ENCODE measurements around the gene EXOC1. TPM values are rescaled to one million over a fixed set of nuclear protein-coding genes. Genes with fewer than 3 reads are reported as not detected.
"Not testable (repeated sequence)": the region's sequence is repeated elsewhere in the genome, so short reads cannot be mapped to it uniquely, and the experiment has no call there.

The EXOC1 gene
- total RNA-seq, 2 donors from 2014 or later: 29.3 to 31.8 TPM

GRCh38 chr4:55841373-55842239, 11.8 kb upstream of the EXOC1 start:
- not testable (repeated sequence) for DNase-seq (ENCODE audit: low spot score in 2 of 2); H3K36me3 Mint-ChIP-seq; ATAC-seq; H3K9me3 Mint-ChIP-seq; H3K27ac Mint-ChIP-seq

DNA sequence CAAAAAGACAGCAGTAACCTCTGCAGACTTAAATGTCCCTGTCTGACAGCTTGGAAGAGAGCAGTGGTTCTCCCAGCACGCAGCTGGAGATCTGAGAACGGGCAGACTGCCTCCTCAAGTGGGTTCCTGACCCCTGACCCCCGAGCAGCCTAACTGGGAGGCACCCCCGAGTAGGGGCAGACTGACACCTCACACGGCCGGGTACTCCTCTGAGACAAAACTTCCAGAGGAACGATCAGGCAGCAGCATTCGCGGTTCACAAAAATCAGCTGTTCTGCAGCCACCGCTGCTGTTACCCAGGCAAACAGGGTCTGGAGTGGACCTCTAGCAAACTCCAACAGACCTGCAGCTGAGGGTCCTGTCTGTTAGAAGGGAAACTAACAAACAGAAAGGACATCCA, 11.1 kb upstream of the EXOC1 start:
- not testable (repeated sequence) for ATAC-seq; H3K36me3 Mint-ChIP-seq; H3K9me3 Mint-ChIP-seq; DNase-seq (ENCODE audit: low spot score in 2 of 2); H3K27ac Mint-ChIP-seq

- ATAC-seq (no peak), DNase-seq (ENCODE audit: low spot score in 2 of 2) (no peak)
- Mint-ChIP-seq H3K9me3 (peaks cover 0 to 4% of the 10 kb centered on the region in 2 donors), H3K36me3 (peaks cover 6 to 9% of the 10 kb centered on the region in 2 donors), H3K27ac (no peak overlapping the region)
Measured at GRCh38 chr4:55849724-55850123, 3.7 kb upstream of the EXOC1 start.

DNA sequence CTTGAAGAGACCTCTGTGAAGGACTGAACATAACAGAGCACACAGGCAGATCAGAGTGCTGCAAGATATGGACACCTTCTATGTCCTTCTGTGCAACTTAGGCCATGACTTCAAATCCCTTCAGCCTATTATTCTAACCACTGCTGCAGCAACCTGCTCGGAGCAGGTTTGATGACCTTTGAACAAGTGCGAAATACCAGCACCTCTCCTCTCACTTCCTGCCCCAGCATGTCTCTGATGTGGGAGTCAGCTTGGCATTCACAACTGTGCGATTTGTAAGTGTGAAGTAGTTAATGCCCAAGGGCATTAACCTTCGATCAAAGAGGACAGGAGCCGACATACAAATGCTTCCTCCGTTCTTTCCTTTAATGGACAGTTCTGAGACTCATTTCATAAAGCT, 1.6 kb upstream of the EXOC1 start:
- peak in 1 of 2 donors; percentile 52 for ATAC-seq
- peaks cover 6 to 9% of the 10 kb centered on the region in 2 donors for H3K36me3 Mint-ChIP-seq
- peak overlapping the region in 1 of 2 donors; percentile 14 for H3K27ac Mint-ChIP-seq
- H3K9me3 Mint-ChIP-seq: peaks cover 0 to 4% of the 10 kb centered on the region in 2 donors
- peak in 1 of 2 donors; percentile 62 for DNase-seq (ENCODE audit: low spot score in 2 of 2)

- DNase-seq (ENCODE audit: low spot score in 2 of 2): no peak
- peaks cover 6 to 9% of the 10 kb centered on the region in 2 donors for H3K36me3 Mint-ChIP-seq
- H3K9me3 Mint-ChIP-seq: peaks cover 0 to 4% of the 10 kb centered on the region in 2 donors
- ATAC-seq: no peak
- peak overlapping the region in 1 of 2 donors; percentile 93 for H3K27ac Mint-ChIP-seq
Measured at GRCh38 chr4:55854129-55854528, 681 bp downstream of the EXOC1 start.

DNA sequence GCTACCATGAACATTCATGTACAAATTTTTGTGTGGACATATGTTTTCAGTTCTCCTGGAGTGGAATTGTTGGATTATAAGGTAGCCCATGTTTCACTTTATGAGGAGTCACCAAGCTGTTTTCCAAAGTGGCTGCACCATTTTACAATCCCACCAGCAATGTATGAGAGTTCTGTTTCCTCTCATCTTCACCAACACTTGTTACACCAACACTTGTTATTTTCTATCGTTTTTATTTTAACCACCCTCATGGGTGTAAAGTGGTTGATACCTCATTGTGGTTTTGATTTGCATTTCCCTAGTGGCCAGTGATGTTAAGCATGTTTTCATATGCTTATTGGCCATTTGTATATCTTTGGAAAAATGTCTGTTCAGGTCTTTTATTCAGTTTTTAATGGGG, 4.1 kb downstream of the EXOC1 start:
- Mint-ChIP-seq H3K36me3 (peaks cover 4 to 6% of the 10 kb centered on the region in 2 donors), H3K27ac (no peak overlapping the region), H3K9me3 (peaks cover 0 to 4% of the 10 kb centered on the region in 2 donors)
- DNase-seq (ENCODE audit: low spot score in 2 of 2) (no peak), ATAC-seq (no peak)

GRCh38 chr4:55859711-55860110, 6.3 kb downstream of the EXOC1 start:
- Mint-ChIP-seq H3K36me3 (no peaks in the 10 kb centered on the region), H3K27ac (no peak overlapping the region), H3K9me3 (no peaks in the 10 kb centered on the region)
- no peak for ATAC-seq
- DNase-seq (ENCODE audit: low spot score in 2 of 2): no peak

GRCh38 chr4:55864577-55865223, 11.3 kb downstream of the EXOC1 start:
- H3K27ac Mint-ChIP-seq: no peak overlapping the region
- H3K9me3 Mint-ChIP-seq: no peaks in the 10 kb centered on the region
- no peak for DNase-seq (ENCODE audit: low spot score in 2 of 2)
- H3K36me3 Mint-ChIP-seq: peaks cover 6 to 7% of the 10 kb centered on the region in 2 donors
- ATAC-seq: peak in 1 of 2 donors; percentile 21

- H3K36me3 Mint-ChIP-seq: peaks cover 7% of the 10 kb centered on the region in 2 donors
- peak overlapping the region in 1 of 2 donors; percentile 67 for H3K27ac Mint-ChIP-seq
- ATAC-seq (peak; percentile 31 to 40), DNase-seq (ENCODE audit: low spot score in 2 of 2) (no peak)
- H3K9me3 Mint-ChIP-seq: no peaks in the 10 kb centered on the region
Measured at GRCh38 chr4:55865228-55865806, 11.9 kb downstream of the EXOC1 start.

DNA sequence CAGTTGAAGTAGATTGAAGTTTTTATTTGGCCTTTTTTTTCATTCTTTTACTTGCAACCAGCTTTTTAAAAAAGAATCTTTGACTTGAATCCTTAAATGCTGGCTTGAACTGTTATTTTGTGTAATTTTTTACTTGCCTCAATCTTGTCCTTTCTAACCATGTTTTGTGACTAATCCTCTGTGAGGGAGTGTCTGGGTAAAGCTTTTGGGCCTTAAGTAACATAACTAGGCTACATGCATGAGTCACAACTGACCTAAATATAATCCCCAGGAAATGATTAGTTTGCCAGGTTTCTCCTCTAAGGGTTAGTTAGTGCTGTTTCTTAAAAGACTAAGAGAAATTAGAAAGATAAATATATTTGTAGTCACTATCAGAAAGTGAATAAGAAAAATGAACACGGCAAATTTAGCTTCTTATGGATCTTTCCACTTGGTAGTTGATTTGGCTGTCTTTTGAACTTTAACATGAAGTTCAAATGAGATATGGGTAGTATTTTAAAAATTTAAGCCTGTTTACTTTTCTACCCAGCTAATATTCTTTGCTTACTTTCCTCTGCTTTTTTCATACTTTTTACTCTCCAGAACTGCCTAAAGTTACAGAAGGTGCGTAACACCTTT, 13.0 kb downstream of the EXOC1 start:
- Mint-ChIP-seq H3K9me3 (no peaks in the 10 kb centered on the region), H3K27ac (peak overlapping the region in 1 of 2 donors; percentile 67), H3K36me3 (peaks cover 7 to 10% of the 10 kb centered on the region in 2 donors)
- no peak for DNase-seq (ENCODE audit: low spot score in 2 of 2)
- peak; percentile 90 to 94 for ATAC-seq

DNA sequence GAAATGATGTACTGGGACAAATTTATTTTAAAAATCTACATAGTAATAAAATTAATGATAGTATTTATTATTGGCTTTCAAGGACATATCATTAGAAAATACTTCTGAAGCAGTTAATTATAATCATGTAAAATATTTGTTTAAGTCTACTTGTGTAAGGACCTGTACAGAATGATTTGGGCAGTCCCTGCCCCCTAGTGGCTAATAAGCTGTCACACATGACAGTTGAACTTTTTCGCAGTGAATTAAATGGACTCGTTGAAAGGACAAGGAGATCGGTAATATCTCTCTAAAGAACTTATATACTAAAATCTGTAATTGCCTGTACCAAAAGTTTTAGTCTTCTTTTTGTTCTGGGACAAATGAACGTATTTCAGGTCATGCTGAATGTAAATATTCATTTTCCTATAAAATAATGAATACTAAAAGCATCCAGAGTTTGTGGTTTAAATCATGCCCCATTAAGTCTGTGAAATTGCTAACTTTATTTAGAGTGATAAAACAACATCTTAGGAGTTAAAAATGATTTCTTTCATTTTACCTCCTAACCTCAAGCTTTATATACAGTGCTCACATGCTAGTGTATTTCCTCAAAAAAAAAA, 13.6 kb downstream of the EXOC1 start:
- no peak for DNase-seq (ENCODE audit: low spot score in 2 of 2)
- Mint-ChIP-seq H3K9me3 (no peaks in the 10 kb centered on the region), H3K36me3 (peaks cover 7 to 10% of the 10 kb centered on the region in 2 donors), H3K27ac (peak overlapping the region in 1 of 2 donors; percentile 67)
- ATAC-seq: peak; percentile 67 to 73

- no peak for ATAC-seq
- DNase-seq (ENCODE audit: low spot score in 2 of 2): no peak
- Mint-ChIP-seq H3K36me3 (peaks cover 7 to 10% of the 10 kb centered on the region in 2 donors), H3K9me3 (no peaks in the 10 kb centered on the region), H3K27ac (peak overlapping the region in 1 of 2 donors; percentile 25)
Measured at GRCh38 chr4:55868581-55869090, 15.2 kb downstream of the EXOC1 start.

GRCh38 chr4:55871299-55871800, 17.9 kb downstream of the EXOC1 start:
- ATAC-seq (no peak), DNase-seq (ENCODE audit: low spot score in 2 of 2) (no peak)
- Mint-ChIP-seq H3K36me3 (peaks cover 7 to 10% of the 10 kb centered on the region in 2 donors), H3K27ac (no peak overlapping the region), H3K9me3 (no peaks in the 10 kb centered on the region)

DNA sequence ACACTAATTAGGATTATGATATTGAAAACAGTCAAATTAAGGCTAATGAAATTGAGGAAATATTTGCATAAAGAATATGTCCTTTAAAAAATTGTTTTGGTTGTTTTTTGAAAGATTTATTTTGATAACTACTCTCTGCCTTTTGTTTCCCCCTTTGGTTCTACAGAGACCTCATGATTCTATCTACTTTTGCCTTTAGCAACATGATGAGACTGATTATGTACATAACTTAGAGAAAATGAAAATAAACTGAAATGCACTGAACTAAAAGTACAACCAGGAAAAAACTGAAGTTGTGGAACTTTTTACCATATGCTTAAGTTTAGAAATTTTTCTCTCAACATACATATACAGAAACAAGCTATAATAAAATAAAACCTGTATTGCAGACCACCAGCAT, 21.4 kb downstream of the EXOC1 start:
- H3K36me3 Mint-ChIP-seq: peaks cover 12% of the 10 kb centered on the region in 2 donors
- DNase-seq (ENCODE audit: low spot score in 2 of 2) (no peak), ATAC-seq (no peak)
- H3K27ac Mint-ChIP-seq: no peak overlapping the region
- no peaks in the 10 kb centered on the region for H3K9me3 Mint-ChIP-seq

GRCh38 chr4:55876387-55876786, 22.9 kb downstream of the EXOC1 start:
- no peak for ATAC-seq
- peaks cover 12 to 20% of the 10 kb centered on the region in 2 donors for H3K36me3 Mint-ChIP-seq

DNA sequence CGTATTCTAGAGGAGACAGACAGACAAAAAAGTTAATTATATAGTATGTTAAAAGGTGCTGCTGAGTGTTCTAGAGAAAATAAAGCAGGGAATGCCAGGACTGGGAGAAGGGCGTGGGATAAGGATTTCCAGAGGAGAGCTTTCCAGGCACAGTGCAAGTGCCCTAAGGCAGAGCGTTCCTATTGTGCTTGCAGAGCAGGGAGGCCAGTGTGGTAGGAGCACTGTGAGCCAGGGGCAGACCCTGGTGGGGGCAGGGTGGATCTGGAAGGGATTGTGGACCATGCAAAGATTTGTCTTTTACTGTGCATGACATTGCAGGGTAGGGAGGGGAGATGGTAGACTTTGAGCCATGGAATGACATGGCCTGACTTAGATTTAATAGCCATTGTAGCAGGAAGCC, 25.8 kb downstream of the EXOC1 start:
- no peaks in the 10 kb centered on the region for H3K9me3 Mint-ChIP-seq
- ATAC-seq (no peak), DNase-seq (ENCODE audit: low spot score in 2 of 2) (no peak)
- H3K36me3 Mint-ChIP-seq: peaks cover 12 to 20% of the 10 kb centered on the region in 2 donors
- H3K27ac Mint-ChIP-seq: no peak overlapping the region

More at GRCh38 chr4:55876387-55876786, 22.9 kb downstream of the EXOC1 start:
- no peak for DNase-seq (ENCODE audit: low spot score in 2 of 2)
- no peak overlapping the region for H3K27ac Mint-ChIP-seq
- H3K9me3 Mint-ChIP-seq: no peaks in the 10 kb centered on the region

All from activated naive CD4-positive, alpha-beta T cell treated with anti-CD3 and anti-CD28 coated beads, Interleukin-2, amount 50 U/mL, for 72 hours (primary cell).